ENCODE measurements around the gene SPNS2. TPM values are rescaled to one million over a fixed set of nuclear protein-coding genes. Genes with fewer than 3 reads are reported as not detected.

The SPNS2 gene
- total and polyA plus RNA-seq, 4 donors = 4.0 to 9.0 (median 5.2) TPM

DNA sequence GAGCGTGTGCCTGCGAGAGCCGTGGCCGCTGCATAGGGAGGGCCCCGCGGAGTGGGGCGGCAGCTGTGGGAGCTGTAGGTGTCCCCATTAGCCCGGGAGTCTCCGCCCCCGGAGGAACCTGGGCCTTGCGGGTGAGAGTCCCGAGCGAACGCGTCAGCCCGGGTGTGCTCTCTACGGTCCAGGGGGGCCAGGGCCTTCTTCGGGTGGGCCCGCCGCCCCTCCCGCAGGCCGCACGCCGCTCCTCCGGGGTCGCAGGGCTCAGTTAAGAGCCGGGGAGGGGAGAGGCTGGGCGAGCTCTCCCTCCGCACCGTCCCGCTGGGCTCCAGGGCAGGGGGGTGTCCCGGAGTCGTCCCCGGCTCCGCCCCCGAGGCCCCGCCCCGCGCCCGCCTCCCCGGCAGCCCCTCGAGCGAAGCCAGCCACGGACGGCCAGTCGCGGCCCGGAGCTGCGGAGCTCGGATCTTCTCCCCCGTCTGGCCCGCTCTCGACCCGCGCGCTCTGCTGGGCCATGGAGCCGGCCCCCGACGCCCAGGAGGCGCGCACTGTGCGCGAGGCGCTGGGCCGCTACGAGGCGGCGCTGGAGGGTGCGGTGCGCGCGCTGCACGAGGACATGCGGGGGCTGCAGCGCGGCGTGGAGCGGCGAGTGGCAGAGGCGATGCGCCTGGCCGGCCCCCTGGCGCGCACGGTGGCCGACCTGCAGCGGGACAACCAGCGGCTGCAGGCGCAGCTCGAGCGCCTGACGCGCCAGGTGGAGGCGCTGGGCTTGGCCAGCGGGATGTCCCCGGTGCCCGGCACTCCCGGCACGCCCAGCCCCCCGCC is 85.6 kb downstream of the SPNS2 start, which contains the start of gene SMTNL2:
SMTNL2 (plus strand) TSS at position 429 of the 816 bp plus-strand sequence; CDS start at position 506, 77 bp downstream.
- Histone ChIP-seq H3K4me1 (ENCODE audit: control insufficient read depth in 4 of 4, insufficient read depth in 4 of 4, low read length in 3 of 4) (peaks cover 6 to 16% (median 11%) of the 10 kb centered on the region in 4 donors), H3K27ac (ENCODE audit: low read depth in 1 of 2, low read length in 2 of 2) (no peak within 1 kb of the TSS), H3K9me3 (ENCODE audit: control insufficient read depth in 4 of 4, low read length in 3 of 4) (no peaks in the 10 kb centered on the region), H3K4me3 (ENCODE audit: low read depth in 1 of 3, low read length in 3 of 3) (peak within 1 kb of the TSS in 1 of 3 donors; percentile 46), H3K9ac (ENCODE audit: low read depth in 1 of 2, low read length in 2 of 2) (no peak within 1 kb of the TSS), H3K36me3 (ENCODE audit: control insufficient read depth in 4 of 4, insufficient read depth in 3 of 4, low read depth in 1 of 4, low read length in 3 of 4) (no peaks in the 10 kb centered on the region), H3K27me3 (ENCODE audit: control insufficient read depth in 4 of 4, insufficient read depth in 4 of 4, low read length in 3 of 4) (peaks cover 0 to 6% (median 1%) of the 10 kb centered on the region in 4 donors)
- 2% methylated on average over 100 of the region's 100 CpGs for WGBS
- TF ChIP-seq NR2F2 (IDR thresholded peaks at IDR 0.05) (no peak), RXRA (IDR thresholded peaks at IDR 0.05) (no peak), SP1 (IDR thresholded peaks at IDR 0.05) (no peak), GABPA (IDR thresholded peaks at IDR 0.05 in 1 of 2, conservative IDR thresholded peaks at IDR 0.05 in 1 of 2) (no peak), FOXA1 (IDR thresholded peaks at IDR 0.05) (no peak), RAD21 (IDR thresholded peaks at IDR 0.05) (no peak), FOXA2 (IDR thresholded peaks at IDR 0.05) (no peak), HNF4A (conservative IDR thresholded peaks at IDR 0.05) (no peak), TAF1 (conservative IDR thresholded peaks at IDR 0.05) (no peak)
- TF ChIP-seq, protein P1, sequence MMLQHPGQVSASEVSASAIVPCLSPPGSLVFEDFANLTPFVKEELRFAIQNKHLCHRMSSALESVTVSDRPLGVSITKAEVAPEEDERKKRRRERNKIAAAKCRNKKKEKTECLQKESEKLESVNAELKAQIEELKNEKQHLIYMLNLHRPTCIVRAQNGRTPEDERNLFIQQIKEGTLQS (IDR thresholded peaks at IDR 0.05) = no peak
- TF ChIP-seq, protein P2, sequence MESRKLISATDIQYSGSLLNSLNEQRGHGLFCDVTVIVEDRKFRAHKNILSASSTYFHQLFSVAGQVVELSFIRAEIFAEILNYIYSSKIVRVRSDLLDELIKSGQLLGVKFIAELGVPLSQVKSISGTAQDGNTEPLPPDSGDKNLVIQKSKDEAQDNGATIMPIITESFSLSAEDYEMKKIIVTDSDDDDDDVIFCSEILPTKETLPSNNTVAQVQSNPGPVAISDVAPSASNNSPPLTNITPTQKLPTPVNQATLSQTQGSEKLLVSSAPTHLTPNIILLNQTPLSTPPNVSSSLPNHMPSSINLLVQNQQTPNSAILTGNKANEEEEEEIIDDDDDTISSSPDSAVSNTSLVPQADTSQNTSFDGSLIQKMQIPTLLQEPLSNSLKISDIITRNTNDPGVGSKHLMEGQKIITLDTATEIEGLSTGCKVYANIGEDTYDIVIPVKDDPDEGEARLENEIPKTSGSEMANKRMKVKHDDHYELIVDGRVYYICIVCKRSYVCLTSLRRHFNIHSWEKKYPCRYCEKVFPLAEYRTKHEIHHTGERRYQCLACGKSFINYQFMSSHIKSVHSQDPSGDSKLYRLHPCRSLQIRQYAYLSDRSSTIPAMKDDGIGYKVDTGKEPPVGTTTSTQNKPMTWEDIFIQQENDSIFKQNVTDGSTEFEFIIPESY (IDR thresholded peaks at IDR 0.05) = no peak
- TF ChIP-seq, protein P3, sequence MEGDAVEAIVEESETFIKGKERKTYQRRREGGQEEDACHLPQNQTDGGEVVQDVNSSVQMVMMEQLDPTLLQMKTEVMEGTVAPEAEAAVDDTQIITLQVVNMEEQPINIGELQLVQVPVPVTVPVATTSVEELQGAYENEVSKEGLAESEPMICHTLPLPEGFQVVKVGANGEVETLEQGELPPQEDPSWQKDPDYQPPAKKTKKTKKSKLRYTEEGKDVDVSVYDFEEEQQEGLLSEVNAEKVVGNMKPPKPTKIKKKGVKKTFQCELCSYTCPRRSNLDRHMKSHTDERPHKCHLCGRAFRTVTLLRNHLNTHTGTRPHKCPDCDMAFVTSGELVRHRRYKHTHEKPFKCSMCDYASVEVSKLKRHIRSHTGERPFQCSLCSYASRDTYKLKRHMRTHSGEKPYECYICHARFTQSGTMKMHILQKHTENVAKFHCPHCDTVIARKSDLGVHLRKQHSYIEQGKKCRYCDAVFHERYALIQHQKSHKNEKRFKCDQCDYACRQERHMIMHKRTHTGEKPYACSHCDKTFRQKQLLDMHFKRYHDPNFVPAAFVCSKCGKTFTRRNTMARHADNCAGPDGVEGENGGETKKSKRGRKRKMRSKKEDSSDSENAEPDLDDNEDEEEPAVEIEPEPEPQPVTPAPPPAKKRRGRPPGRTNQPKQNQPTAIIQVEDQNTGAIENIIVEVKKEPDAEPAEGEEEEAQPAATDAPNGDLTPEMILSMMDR (IDR thresholded peaks at IDR 0.05; ENCODE audit: low read depth, low read length, missing input control) = no peak
- TF ChIP-seq, protein P4, sequence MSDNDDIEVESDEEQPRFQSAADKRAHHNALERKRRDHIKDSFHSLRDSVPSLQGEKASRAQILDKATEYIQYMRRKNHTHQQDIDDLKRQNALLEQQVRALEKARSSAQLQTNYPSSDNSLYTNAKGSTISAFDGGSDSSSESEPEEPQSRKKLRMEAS (IDR thresholded peaks at IDR 0.05) = no peak
- TF ChIP-seq, protein P5, sequence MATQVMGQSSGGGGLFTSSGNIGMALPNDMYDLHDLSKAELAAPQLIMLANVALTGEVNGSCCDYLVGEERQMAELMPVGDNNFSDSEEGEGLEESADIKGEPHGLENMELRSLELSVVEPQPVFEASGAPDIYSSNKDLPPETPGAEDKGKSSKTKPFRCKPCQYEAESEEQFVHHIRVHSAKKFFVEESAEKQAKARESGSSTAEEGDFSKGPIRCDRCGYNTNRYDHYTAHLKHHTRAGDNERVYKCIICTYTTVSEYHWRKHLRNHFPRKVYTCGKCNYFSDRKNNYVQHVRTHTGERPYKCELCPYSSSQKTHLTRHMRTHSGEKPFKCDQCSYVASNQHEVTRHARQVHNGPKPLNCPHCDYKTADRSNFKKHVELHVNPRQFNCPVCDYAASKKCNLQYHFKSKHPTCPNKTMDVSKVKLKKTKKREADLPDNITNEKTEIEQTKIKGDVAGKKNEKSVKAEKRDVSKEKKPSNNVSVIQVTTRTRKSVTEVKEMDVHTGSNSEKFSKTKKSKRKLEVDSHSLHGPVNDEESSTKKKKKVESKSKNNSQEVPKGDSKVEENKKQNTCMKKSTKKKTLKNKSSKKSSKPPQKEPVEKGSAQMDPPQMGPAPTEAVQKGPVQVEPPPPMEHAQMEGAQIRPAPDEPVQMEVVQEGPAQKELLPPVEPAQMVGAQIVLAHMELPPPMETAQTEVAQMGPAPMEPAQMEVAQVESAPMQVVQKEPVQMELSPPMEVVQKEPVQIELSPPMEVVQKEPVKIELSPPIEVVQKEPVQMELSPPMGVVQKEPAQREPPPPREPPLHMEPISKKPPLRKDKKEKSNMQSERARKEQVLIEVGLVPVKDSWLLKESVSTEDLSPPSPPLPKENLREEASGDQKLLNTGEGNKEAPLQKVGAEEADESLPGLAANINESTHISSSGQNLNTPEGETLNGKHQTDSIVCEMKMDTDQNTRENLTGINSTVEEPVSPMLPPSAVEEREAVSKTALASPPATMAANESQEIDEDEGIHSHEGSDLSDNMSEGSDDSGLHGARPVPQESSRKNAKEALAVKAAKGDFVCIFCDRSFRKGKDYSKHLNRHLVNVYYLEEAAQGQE (IDR thresholded peaks at IDR 0.05) = no peak
- DNase-seq (ENCODE audit: low spot score) = no peak

Measured in liver (tissue), 9 donors.